Suprapubic skin (tissue), 4 donors: ENCODE results near the gene CA6. TPM values are rescaled to one million over a fixed set of nuclear protein-coding genes. Genes with fewer than 3 reads are reported as not detected.

Source experiments
- DNase-seq, 2 donors: peaks; one replicate each; pipeline ENCODE4 v3.0.0-alpha.2; 2019; ENCODE audit warnings: low spot score in 2 of 2
- H3K27ac ChIP-seq: fragments of 200-600 bp; sonication (generic); one replicate; pipeline ENCODE4 v1.5.1; 2019
- H3K27me3 ChIP-seq: fragments of 200-600 bp; sonication (generic); one replicate; pipeline ENCODE4 v1.5.1; 2019
- H3K36me3 ChIP-seq: fragments of 200-600 bp; sonication (generic); one replicate; pipeline ENCODE4 v1.5.1; 2019
- H3K4me1 ChIP-seq: fragments of 200-600 bp; sonication (generic); one replicate; pipeline ENCODE4 v1.5.1; 2019
- H3K4me3 ChIP-seq: fragments of 200-600 bp; sonication (generic); one replicate; pipeline ENCODE4 v1.5.1; 2019; ENCODE audit warnings: mild to moderate bottlenecking
- H3K9me3 ChIP-seq: fragments of 200-600 bp; sonication (generic); one replicate; pipeline ENCODE4 v1.5.1; 2019
- CTCF ChIP-seq, 2 donors: fragments of 200-600 bp in 1 of 2; fragments of 450-650 bp in 1 of 2; sonication (generic) in 1 of 2; IDR thresholded peaks; one replicate each; pipeline ENCODE4 v1.5.1; 2016 to 2019; ENCODE audit warnings: antibody characterized with exemption in 2 of 2, mild to moderate bottlenecking in 1 of 2, moderate library complexity in 1 of 2
- EP300 ChIP-seq: sonication (generic); formaldehyde crosslinking; IDR thresholded peaks from one replicate; pipeline ENCODE4 v1.6.1; 2017; ENCODE audit warnings: antibody characterized with exemption
- POLR2A ChIP-seq, 2 donors: fragments of 450-650 bp; IDR thresholded peaks; one replicate each; pipeline ENCODE4 v1.6.1; 2017; ENCODE audit warnings: antibody characterized with exemption in 2 of 2, mild to moderate bottlenecking in 2 of 2, moderate library complexity in 2 of 2
- POLR2AphosphoS5 ChIP-seq, 3 donors: sonication (generic); formaldehyde crosslinking; IDR thresholded peaks; one replicate each; pipeline ENCODE4 v1.6.1; 2017; ENCODE audit warnings: antibody characterized with exemption in 3 of 3
- WGBS: methylation state at CpG from one replicate; pipeline ENCODE4 v1.1.5; 2018; 5-methylcytosine and 5-hydroxymethylcytosine counted together
- total RNA-seq, 4 donors: library from RNA; depleted of rRNA; stranded (reverse); fragments of >200 nt; gene quantifications; one replicate each; pipeline ENCODE4 v1.1.0, GENCODE V29; 2016

Gene CA6
- total RNA-seq, 4 donors from 2014 or later, result 9.5 to 57.9 (median 38.7) TPM

- H3K4me3 ChIP-seq, result no peak overlapping the region
- TF ChIP-seq CTCF (IDR thresholded peaks at IDR 0.05) (no peak), EP300 (no peak), POLR2AphosphoS5 (IDR thresholded peaks at IDR 0.05) (no peak), POLR2A (IDR thresholded peaks at IDR 0.05) (no peak)
- no peaks in the 10 kb centered on the region for H3K27me3 ChIP-seq
- H3K4me1 ChIP-seq, result no peaks in the 10 kb centered on the region
- 75% methylated on average over 15 of the region's 16 CpGs for WGBS
- H3K9me3 ChIP-seq, result no peaks in the 10 kb centered on the region
- DNase-seq, result no peak
- H3K27ac ChIP-seq, result no peak overlapping the region
- H3K36me3 ChIP-seq, result no peaks in the 10 kb centered on the region
These were observed 1.9 kb upstream of the CA6 start for GRCh38 chr1:8943498-8944405.

GRCh38 chr1:8947127-8947691, 1.5 kb downstream of the CA6 start:
- 78% methylated on average over 7 of the region's 9 CpGs for WGBS
- TF ChIP-seq EP300 (no peak), CTCF (IDR thresholded peaks at IDR 0.05) (no peak), POLR2AphosphoS5 (IDR thresholded peaks at IDR 0.05) (no peak), POLR2A (IDR thresholded peaks at IDR 0.05) (no peak)
- Histone ChIP-seq H3K9me3 (no peaks in the 10 kb centered on the region), H3K4me3 (no peak overlapping the region), H3K27ac (no peak overlapping the region), H3K27me3 (no peaks in the 10 kb centered on the region), H3K36me3 (no peaks in the 10 kb centered on the region), H3K4me1 (no peaks in the 10 kb centered on the region)
- DNase-seq, result no peak

- 91% methylated on average over 3 of the region's 3 CpGs for WGBS
- H3K4me3 ChIP-seq, result no peak overlapping the region
- no peaks in the 10 kb centered on the region for H3K4me1 ChIP-seq
- H3K9me3 ChIP-seq, result no peaks in the 10 kb centered on the region
- H3K27ac ChIP-seq, result no peak overlapping the region
- H3K36me3 ChIP-seq, result no peaks in the 10 kb centered on the region
- no peaks in the 10 kb centered on the region for H3K27me3 ChIP-seq
- TF ChIP-seq POLR2A (IDR thresholded peaks at IDR 0.05) (no peak), CTCF (IDR thresholded peaks at IDR 0.05) (no peak), EP300 (no peak), POLR2AphosphoS5 (IDR thresholded peaks at IDR 0.05) (no peak)
- DNase-seq, result no peak
These were observed 4.6 kb downstream of the CA6 start for GRCh38 chr1:8950309-8950708.

GRCh38 chr1:8951231-8951630, 5.6 kb downstream of the CA6 start:
- H3K36me3 ChIP-seq, result no peaks in the 10 kb centered on the region
- DNase-seq, result no peak
- no peaks in the 10 kb centered on the region for H3K27me3 ChIP-seq
- 79% methylated on average over 5 of the region's 6 CpGs for WGBS
- no peak overlapping the region for H3K4me3 ChIP-seq
- H3K9me3 ChIP-seq, result no peaks in the 10 kb centered on the region
- no peaks in the 10 kb centered on the region for H3K4me1 ChIP-seq
- TF ChIP-seq CTCF (IDR thresholded peaks at IDR 0.05), result no peak
- TF ChIP-seq EP300, result no peak
- TF ChIP-seq POLR2A (IDR thresholded peaks at IDR 0.05), result no peak
- no peak for TF ChIP-seq POLR2AphosphoS5 (IDR thresholded peaks at IDR 0.05)
- H3K27ac ChIP-seq, result no peak overlapping the region

- H3K27ac ChIP-seq, result no peak overlapping the region
- WGBS, result 80% methylated on average over 11 of the region's 11 CpGs
These were observed 9.7 kb downstream of the CA6 start for GRCh38 chr1:8955406-8955805.

More at GRCh38 chr1:8955406-8955805, 9.7 kb downstream of the CA6 start:
- peaks cover 2% of the 10 kb centered on the region for H3K27me3 ChIP-seq
- H3K4me1 ChIP-seq, result no peaks in the 10 kb centered on the region
- H3K36me3 ChIP-seq, result no peaks in the 10 kb centered on the region
- DNase-seq, result no peak
- H3K9me3 ChIP-seq, result no peaks in the 10 kb centered on the region
- TF ChIP-seq POLR2A (IDR thresholded peaks at IDR 0.05) (no peak), EP300 (no peak), POLR2AphosphoS5 (IDR thresholded peaks at IDR 0.05) (no peak), CTCF (IDR thresholded peaks at IDR 0.05) (no peak)
- no peak overlapping the region for H3K4me3 ChIP-seq
